Measurements from ENCODE around the gene IRF4. TPM values are rescaled to one million over a fixed set of nuclear protein-coding genes. Genes with fewer than 3 reads are reported as not detected.

Gene IRF4
- total RNA-seq, 3 donors from 2014 or later, result 9.1 to 25.2 (median 13.0) TPM

GRCh38 chr6:449486-450419 is 58.2 kb downstream of the IRF4 start:
- no peak for TF ChIP-seq POLR2A (IDR thresholded peaks at IDR 0.05)
- TF ChIP-seq POLR2AphosphoS5 (IDR thresholded peaks at IDR 0.05), result no peak
- no peak for TF ChIP-seq CTCF (IDR thresholded peaks at IDR 0.05)
- H3K36me3 ChIP-seq, result no peaks in the 10 kb centered on the region
- H3K27ac ChIP-seq, result no peak overlapping the region
- H3K4me1 ChIP-seq, result no peaks in the 10 kb centered on the region
- DNase-seq (ENCODE audit: low spot score in 2 of 2), result no peak
- intact Hi-C loops (cut with DNase I; ENCODE audit: low total_unique reads), result no loop called here
- peaks cover 0 to 4% of the 10 kb centered on the region in 2 donors for H3K27me3 ChIP-seq
- H3K9me3 ChIP-seq, result peaks cover 0 to 5% of the 10 kb centered on the region in 2 donors
- no peak overlapping the region for H3K4me3 ChIP-seq

- TF ChIP-seq POLR2AphosphoS5 (IDR thresholded peaks at IDR 0.05) (no peak), POLR2A (IDR thresholded peaks at IDR 0.05) (no peak), CTCF (IDR thresholded peaks at IDR 0.05) (no peak)
- Histone ChIP-seq H3K27me3 (peaks cover 0 to 4% of the 10 kb centered on the region in 2 donors), H3K36me3 (no peaks in the 10 kb centered on the region)
Measured at GRCh38 chr6:451336-451735, 59.8 kb downstream of the IRF4 start.

GRCh38 chr6:451847-452246 is 60.3 kb downstream of the IRF4 start:
- Histone ChIP-seq H3K4me1 (no peaks in the 10 kb centered on the region), H3K27ac (peak overlapping the region in 1 of 2 donors; percentile 58), H3K36me3 (no peaks in the 10 kb centered on the region), H3K27me3 (peaks cover 0 to 4% of the 10 kb centered on the region in 2 donors), H3K4me3 (no peak overlapping the region), H3K9me3 (peaks cover 0 to 5% of the 10 kb centered on the region in 2 donors)
- DNase-seq (ENCODE audit: low spot score in 2 of 2), result no peak
- intact Hi-C loops (cut with DNase I; ENCODE audit: low total_unique reads), result no loop called here
- no peak for TF ChIP-seq POLR2A (IDR thresholded peaks at IDR 0.05)
- no peak for TF ChIP-seq CTCF (IDR thresholded peaks at IDR 0.05)
- no peak for TF ChIP-seq POLR2AphosphoS5 (IDR thresholded peaks at IDR 0.05)

More at GRCh38 chr6:451336-451735, 59.8 kb downstream of the IRF4 start:
- intact Hi-C loops (cut with DNase I; ENCODE audit: low total_unique reads), result no loop called here
- H3K27ac ChIP-seq, result peak overlapping the region in 1 of 2 donors; percentile 58
- peaks cover 0 to 5% of the 10 kb centered on the region in 2 donors for H3K9me3 ChIP-seq
- no peak for DNase-seq (ENCODE audit: low spot score in 2 of 2)
- no peaks in the 10 kb centered on the region for H3K4me1 ChIP-seq
- no peak overlapping the region for H3K4me3 ChIP-seq

GRCh38 chr6:452301-453067 is 60.9 kb downstream of the IRF4 start:
- Histone ChIP-seq H3K27me3 (peaks cover 0 to 4% of the 10 kb centered on the region in 2 donors), H3K36me3 (no peaks in the 10 kb centered on the region), H3K9me3 (peaks cover 0 to 5% of the 10 kb centered on the region in 2 donors), H3K27ac (peak overlapping the region; percentile 54 to 84), H3K4me1 (no peaks in the 10 kb centered on the region), H3K4me3 (peak overlapping the region in 2 of 3 donors; percentile 22 to 23)
- no peak for DNase-seq (ENCODE audit: low spot score in 2 of 2)
- intact Hi-C loops (cut with DNase I; ENCODE audit: low total_unique reads), result no loop called here
- no peak for TF ChIP-seq POLR2A (IDR thresholded peaks at IDR 0.05)
- TF ChIP-seq CTCF (IDR thresholded peaks at IDR 0.05), result no peak
- TF ChIP-seq POLR2AphosphoS5 (IDR thresholded peaks at IDR 0.05), result no peak

All from breast epithelium (tissue), 4 donors.